ENCODE measurements around the gene YIPF6. TPM values are rescaled to one million over a fixed set of nuclear protein-coding genes. Genes with fewer than 3 reads are reported as not detected.
"Not testable (repeated sequence)": the region's sequence is repeated elsewhere in the genome, so short reads cannot be mapped to it uniquely, and the experiment has no call there.

Gene YIPF6
- total RNA-seq, 1 donor from 2014 or later, result 26.5 TPM

- FAIRE-seq (no peak), DNase-seq (ENCODE audit: low spot score in 2 of 2) (no peak)
Observed at GRCh38 chrX:68503836-68504636, 5.2 kb downstream of the YIPF6 start.

- FAIRE-seq (no peak), DNase-seq (ENCODE audit: low spot score in 2 of 2) (no peak)
Observed at GRCh38 chrX:68506649-68507048, 7.8 kb downstream of the YIPF6 start.

GRCh38 chrX:68508799-68509198, 9.9 kb downstream of the YIPF6 start:
- FAIRE-seq, result no peak
- DNase-seq (ENCODE audit: low spot score in 2 of 2), result no peak

- peak; percentile 26 for FAIRE-seq
- DNase-seq (ENCODE audit: low spot score in 2 of 2), result peak in 1 of 2 donors; percentile 10
Observed at GRCh38 chrX:68511255-68511654, 12.4 kb downstream of the YIPF6 start.

- DNase-seq (ENCODE audit: low spot score in 2 of 2); FAIRE-seq: not testable (repeated sequence)
Observed at GRCh38 chrX:68524680-68525079, 25.8 kb downstream of the YIPF6 start.

GRCh38 chrX:68532831-68533533, 34.1 kb downstream of the YIPF6 start:
- DNase-seq (ENCODE audit: low spot score in 2 of 2) (no peak), FAIRE-seq (no peak)

- no peak for FAIRE-seq
- no peak for DNase-seq (ENCODE audit: low spot score in 2 of 2)
Observed at GRCh38 chrX:68533656-68534055, 34.8 kb downstream of the YIPF6 start.

- no peak for DNase-seq (ENCODE audit: low spot score in 2 of 2)
- FAIRE-seq, result no peak
Observed at GRCh38 chrX:68534691-68535090, 35.8 kb downstream of the YIPF6 start.

GRCh38 chrX:68536429-68536828, 37.6 kb downstream of the YIPF6 start:
- DNase-seq (ENCODE audit: low spot score in 2 of 2) (no peak), FAIRE-seq (no peak)

- DNase-seq (ENCODE audit: low spot score in 2 of 2) (no peak), FAIRE-seq (no peak)
Observed at GRCh38 chrX:68536884-68537283, 38.0 kb downstream of the YIPF6 start.

- DNase-seq (ENCODE audit: low spot score in 2 of 2), result no peak
- FAIRE-seq, result no peak
Observed at GRCh38 chrX:68550193-68550592, 51.3 kb downstream of the YIPF6 start.

GRCh38 chrX:68556036-68556435, 57.2 kb downstream of the YIPF6 start:
- no peak for DNase-seq (ENCODE audit: low spot score in 2 of 2)
- FAIRE-seq, result no peak

- FAIRE-seq; DNase-seq (ENCODE audit: low spot score in 2 of 2): not testable (repeated sequence)
Observed at GRCh38 chrX:68557126-68557525, 58.3 kb downstream of the YIPF6 start.

GRCh38 chrX:68559905-68560304, 61.1 kb downstream of the YIPF6 start:
- DNase-seq (ENCODE audit: low spot score in 2 of 2); FAIRE-seq: not testable (repeated sequence)

- FAIRE-seq (no peak), DNase-seq (ENCODE audit: low spot score in 2 of 2) (no peak)
Observed at GRCh38 chrX:68568136-68568535, 69.3 kb downstream of the YIPF6 start.

GRCh38 chrX:68570598-68570997, 71.7 kb downstream of the YIPF6 start:
- DNase-seq (ENCODE audit: low spot score in 2 of 2) (no peak), FAIRE-seq (no peak)

GRCh38 chrX:68571292-68571609, 72.4 kb downstream of the YIPF6 start:
- DNase-seq (ENCODE audit: low spot score in 2 of 2) (no peak), FAIRE-seq (no peak)

- FAIRE-seq (no peak), DNase-seq (ENCODE audit: low spot score in 2 of 2) (no peak)
Observed at GRCh38 chrX:68571610-68572311, 72.9 kb downstream of the YIPF6 start.

GRCh38 chrX:68574240-68574639, 75.4 kb downstream of the YIPF6 start:
- FAIRE-seq (no peak), DNase-seq (ENCODE audit: low spot score in 2 of 2) (no peak)

GRCh38 chrX:68579810-68580209, 81.0 kb downstream of the YIPF6 start:
- DNase-seq (ENCODE audit: low spot score in 2 of 2) (no peak), FAIRE-seq (no peak)

GRCh38 chrX:68584221-68584620, 85.4 kb downstream of the YIPF6 start:
- FAIRE-seq (no peak), DNase-seq (ENCODE audit: low spot score in 2 of 2) (no peak)
